HL-60 (cell line): ENCODE measurements around the gene PHPT1.
A peak's percentile ranks its signal among the peaks of the same experiment; 100 is the strongest.

Source experiments
- DNase-seq, 2 experiments: peaks; one replicate each; pipeline ENCODE4 v3.0.0-alpha.2; 2010 to 2020; ENCODE audit warnings: low read depth in 1 of 2, low spot score in 1 of 2
- H3K27ac ChIP-seq: fragments of 250-450 bp; sonication (Bioruptor Pico); replicated peaks from 2 replicates; pipeline ENCODE4 v1.5.1; 2020; ENCODE audit warnings: mild to moderate bottlenecking, moderate library complexity
- H3K27me3 ChIP-seq: fragments of 250-450 bp; sonication (Bioruptor Pico); 2 replicates; pipeline ENCODE4 v1.5.1; 2021; ENCODE audit warnings: mild to moderate bottlenecking, moderate library complexity; ENCODE audit not compliant: insufficient read depth, poor library complexity, severe bottlenecking
- H3K4me3 ChIP-seq: replicated peaks from 2 replicates; pipeline ENCODE4 v1.5.1; 2011; ENCODE audit warnings: mild to moderate bottlenecking, control low read depth, low read length; ENCODE audit not compliant: insufficient read depth
- CTCF ChIP-seq: IDR thresholded peaks from one replicate; pipeline ENCODE4 v1.5.1; 2011; ENCODE audit warnings: low read length, control low read depth, inconsistent platforms; ENCODE audit not compliant: insufficient read depth
- GABPA ChIP-seq: IDR thresholded peaks from 2 replicates; pipeline ENCODE4 v1.6.1; 2012; ENCODE audit warnings: low read depth
- POLR2AphosphoS5 ChIP-seq: IDR thresholded peaks from 2 replicates; pipeline ENCODE4 v1.6.1; 2012; ENCODE audit warnings: low read depth
- REST ChIP-seq: IDR thresholded peaks from 2 replicates; pipeline ENCODE4 v1.6.1; 2012; ENCODE audit warnings: low read depth; ENCODE audit not compliant: insufficient replicate concordance
- SPI1 ChIP-seq: IDR thresholded peaks from 2 replicates; pipeline ENCODE4 v1.6.1; 2012; ENCODE audit warnings: low read depth, mild to moderate bottlenecking, borderline replicate concordance

Gene PHPT1

GRCh38 chr9:136847088-136847825, 2.0 kb upstream of the PHPT1 start:
- Histone ChIP-seq H3K27me3 (peaks cover 8% of the 10 kb centered on the region), H3K4me3 (peak overlapping the region; percentile 93), H3K27ac (no peak overlapping the region)
- DNase-seq: peak in 1 of 2 experiments; percentile 29
- TF ChIP-seq POLR2AphosphoS5 (no peak), GABPA (no peak), CTCF (no peak), REST (no peak), SPI1 (no peak)

- Histone ChIP-seq H3K27ac (peak overlapping the region; percentile 88), H3K27me3 (peaks cover 8% of the 10 kb centered on the region), H3K4me3 (peak overlapping the region; percentile 93)
- DNase-seq: peak; percentile 82 to 88
- peak; percentile 83 for TF ChIP-seq POLR2AphosphoS5
- TF ChIP-seq SPI1: no peak
- TF ChIP-seq CTCF: no peak
- no peak for TF ChIP-seq REST
Measured at GRCh38 chr9:136847826-136848392, 1.3 kb upstream of the PHPT1 start.

- TF ChIP-seq GABPA (no peak), REST (no peak), SPI1 (no peak), POLR2AphosphoS5 (no peak), CTCF (no peak)
- peak; percentile 34 to 51 for DNase-seq
- peak overlapping the region; percentile 88 for H3K27ac ChIP-seq
- H3K27me3 ChIP-seq: peaks cover 8% of the 10 kb centered on the region
- peak overlapping the region; percentile 93 for H3K4me3 ChIP-seq
Measured at GRCh38 chr9:136848393-136849037, 694 bp upstream of the PHPT1 start.
